ENCODE results near the gene DNAJA4.
A peak's percentile ranks its signal among the peaks of the same experiment; 100 is the strongest.

DNAJA4 gene

GRCh38 chr15:78321786-78322185, 57.4 kb downstream of the DNAJA4 start:
- H3K9me3 ChIP-seq (ENCODE audit: control insufficient read depth, insufficient read depth, low read length): no peaks in the 10 kb centered on the region
- H3K4me3 ChIP-seq (ENCODE audit: low read depth, low read length): no peak overlapping the region
- H3K36me3 ChIP-seq (ENCODE audit: control insufficient read depth, insufficient read depth, low read length): no peaks in the 10 kb centered on the region
- H3K27me3 ChIP-seq (ENCODE audit: control insufficient read depth, insufficient read depth, low read length): no peaks in the 10 kb centered on the region
- peaks cover 7% of the 10 kb centered on the region for H3K4me1 ChIP-seq (ENCODE audit: control insufficient read depth, insufficient read depth, low read length)
- H3K9ac ChIP-seq (ENCODE audit: low read depth, low read length): peak overlapping the region; percentile 24

GRCh38 chr15:78322243-78322642, 57.9 kb downstream of the DNAJA4 start:
- H3K9me3 ChIP-seq (ENCODE audit: control insufficient read depth, insufficient read depth, low read length): no peaks in the 10 kb centered on the region
- H3K9ac ChIP-seq (ENCODE audit: low read depth, low read length): peak overlapping the region; percentile 3
- no peaks in the 10 kb centered on the region for H3K36me3 ChIP-seq (ENCODE audit: control insufficient read depth, insufficient read depth, low read length)
- peaks cover 5% of the 10 kb centered on the region for H3K4me1 ChIP-seq (ENCODE audit: control insufficient read depth, insufficient read depth, low read length)
- H3K4me3 ChIP-seq (ENCODE audit: low read depth, low read length): no peak overlapping the region
- H3K27me3 ChIP-seq (ENCODE audit: control insufficient read depth, insufficient read depth, low read length): no peaks in the 10 kb centered on the region

DNA sequence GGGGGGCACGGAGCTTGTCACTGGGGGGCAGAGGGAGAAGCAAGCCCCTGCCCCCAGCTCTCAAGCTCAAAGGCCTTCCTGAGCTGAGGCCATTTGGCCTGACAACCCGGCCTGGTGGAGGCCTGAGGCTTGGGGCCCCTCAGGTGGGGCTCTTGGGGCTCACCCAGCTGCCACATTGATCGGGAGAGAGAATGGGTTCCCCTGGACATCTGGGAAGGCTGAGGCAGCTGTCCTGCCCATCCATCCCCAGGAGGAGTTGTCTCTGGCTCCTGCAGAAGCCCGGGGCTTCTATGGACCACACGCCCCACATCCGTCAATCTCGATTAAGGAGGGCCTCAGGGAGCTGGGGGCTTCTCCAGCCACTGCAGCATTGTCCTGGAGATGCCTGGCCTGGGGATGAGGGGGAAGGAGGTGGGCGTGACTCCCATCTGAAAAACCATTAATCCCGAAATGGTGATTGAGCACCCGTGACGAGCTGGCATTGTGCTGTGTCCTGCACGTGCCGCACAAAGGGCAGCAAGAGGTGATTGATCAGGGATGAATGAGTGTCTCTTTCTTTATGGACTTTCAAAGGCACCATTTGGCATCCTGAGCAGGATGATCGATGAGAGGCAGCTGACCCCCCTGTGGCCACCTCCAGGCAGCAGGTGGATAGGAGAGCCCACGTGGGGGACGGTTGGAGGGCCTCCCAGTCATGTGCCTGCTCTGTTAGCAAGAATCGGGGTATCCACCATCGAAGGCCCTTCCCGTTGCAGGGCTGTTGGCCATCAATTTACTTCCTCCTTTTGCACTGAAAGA, 58.6 kb downstream of the DNAJA4 start:
- H3K4me3 ChIP-seq (ENCODE audit: low read depth, low read length): no peak overlapping the region
- H3K27me3 ChIP-seq (ENCODE audit: control insufficient read depth, insufficient read depth, low read length): no peaks in the 10 kb centered on the region
- H3K9me3 ChIP-seq (ENCODE audit: control insufficient read depth, insufficient read depth, low read length): no peaks in the 10 kb centered on the region
- peaks cover 5% of the 10 kb centered on the region for H3K4me1 ChIP-seq (ENCODE audit: control insufficient read depth, insufficient read depth, low read length)
- no peaks in the 10 kb centered on the region for H3K36me3 ChIP-seq (ENCODE audit: control insufficient read depth, insufficient read depth, low read length)
- no peak overlapping the region for H3K9ac ChIP-seq (ENCODE audit: low read depth, low read length)

DNA sequence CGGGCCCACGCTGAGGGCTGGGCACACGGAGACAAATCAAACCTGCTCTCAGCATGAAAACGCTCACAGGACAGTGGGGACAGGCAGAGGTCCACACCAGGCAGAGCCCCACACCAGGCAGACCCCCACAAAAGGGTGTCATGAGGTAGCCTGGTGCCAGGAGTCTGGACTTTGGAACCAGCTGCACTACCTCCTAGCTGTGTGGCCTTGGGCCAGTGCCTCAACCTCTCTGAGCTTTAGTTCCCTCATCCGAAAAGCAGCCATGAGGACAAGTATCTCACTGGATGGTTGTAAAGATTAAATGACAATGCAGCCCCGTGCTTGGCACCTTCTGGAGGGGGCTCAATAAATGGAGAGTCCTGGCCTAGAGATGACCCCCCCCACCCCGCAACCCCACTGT, 59.3 kb downstream of the DNAJA4 start:
- Histone ChIP-seq H3K4me1 (ENCODE audit: control insufficient read depth, insufficient read depth, low read length) (peaks cover 5% of the 10 kb centered on the region), H3K9ac (ENCODE audit: low read depth, low read length) (no peak overlapping the region), H3K9me3 (ENCODE audit: control insufficient read depth, insufficient read depth, low read length) (no peaks in the 10 kb centered on the region), H3K36me3 (ENCODE audit: control insufficient read depth, insufficient read depth, low read length) (no peaks in the 10 kb centered on the region), H3K4me3 (ENCODE audit: low read depth, low read length) (no peak overlapping the region), H3K27me3 (ENCODE audit: control insufficient read depth, insufficient read depth, low read length) (no peaks in the 10 kb centered on the region)

GRCh38 chr15:78324144-78324543, 59.8 kb downstream of the DNAJA4 start:
- Histone ChIP-seq H3K27me3 (ENCODE audit: control insufficient read depth, insufficient read depth, low read length) (no peaks in the 10 kb centered on the region), H3K9ac (ENCODE audit: low read depth, low read length) (no peak overlapping the region), H3K4me3 (ENCODE audit: low read depth, low read length) (no peak overlapping the region), H3K36me3 (ENCODE audit: control insufficient read depth, insufficient read depth, low read length) (no peaks in the 10 kb centered on the region), H3K4me1 (ENCODE audit: control insufficient read depth, insufficient read depth, low read length) (peaks cover 5% of the 10 kb centered on the region), H3K9me3 (ENCODE audit: control insufficient read depth, insufficient read depth, low read length) (no peaks in the 10 kb centered on the region)

DNA sequence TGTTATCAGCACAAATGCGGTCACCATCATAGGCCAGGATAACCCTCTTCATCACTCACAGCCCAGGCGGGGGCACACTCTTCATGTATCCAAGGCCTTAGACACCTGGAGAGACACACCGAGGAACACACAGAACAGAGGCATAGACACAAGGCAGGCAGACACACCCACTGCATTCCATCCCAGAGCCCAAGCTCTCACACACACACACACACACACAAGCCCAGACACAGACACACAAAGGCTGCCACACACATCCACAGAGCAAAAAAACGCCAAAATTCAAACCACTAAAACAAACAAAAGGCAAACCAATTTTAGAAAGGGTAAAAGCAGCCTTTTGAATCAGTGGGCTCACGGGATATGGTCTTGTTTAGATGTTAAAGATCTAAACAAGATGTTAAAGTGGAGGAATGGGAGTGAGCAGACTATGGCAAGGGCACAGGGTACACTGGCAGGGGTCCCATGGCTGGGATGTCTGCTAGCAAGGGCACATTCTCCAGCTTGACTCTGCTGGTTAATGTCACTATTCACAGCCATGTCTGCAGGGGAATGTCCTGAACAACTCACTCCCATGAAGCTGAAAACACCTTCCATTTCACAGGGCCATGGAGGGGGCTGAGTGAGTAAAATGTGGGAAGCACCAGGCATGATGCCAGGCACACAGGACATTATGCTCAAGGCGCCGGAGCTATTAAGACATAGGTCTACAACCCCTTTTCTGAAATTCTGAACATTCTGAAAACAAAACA, 60.9 kb downstream of the DNAJA4 start:
- Histone ChIP-seq H3K36me3 (ENCODE audit: control insufficient read depth, insufficient read depth, low read length) (no peaks in the 10 kb centered on the region), H3K4me3 (ENCODE audit: low read depth, low read length) (no peak overlapping the region), H3K27me3 (ENCODE audit: control insufficient read depth, insufficient read depth, low read length) (no peaks in the 10 kb centered on the region), H3K9me3 (ENCODE audit: control insufficient read depth, insufficient read depth, low read length) (no peaks in the 10 kb centered on the region), H3K4me1 (ENCODE audit: control insufficient read depth, insufficient read depth, low read length) (peaks cover 5% of the 10 kb centered on the region), H3K9ac (ENCODE audit: low read depth, low read length) (no peak overlapping the region)

- Histone ChIP-seq H3K9me3 (ENCODE audit: control insufficient read depth, insufficient read depth, low read length) (no peaks in the 10 kb centered on the region), H3K36me3 (ENCODE audit: control insufficient read depth, insufficient read depth, low read length) (no peaks in the 10 kb centered on the region), H3K9ac (ENCODE audit: low read depth, low read length) (no peak overlapping the region), H3K27me3 (ENCODE audit: control insufficient read depth, insufficient read depth, low read length) (no peaks in the 10 kb centered on the region), H3K4me1 (ENCODE audit: control insufficient read depth, insufficient read depth, low read length) (peaks cover 4% of the 10 kb centered on the region), H3K4me3 (ENCODE audit: low read depth, low read length) (no peak overlapping the region)
Measured at GRCh38 chr15:78327466-78327865, 63.1 kb downstream of the DNAJA4 start.

DNA sequence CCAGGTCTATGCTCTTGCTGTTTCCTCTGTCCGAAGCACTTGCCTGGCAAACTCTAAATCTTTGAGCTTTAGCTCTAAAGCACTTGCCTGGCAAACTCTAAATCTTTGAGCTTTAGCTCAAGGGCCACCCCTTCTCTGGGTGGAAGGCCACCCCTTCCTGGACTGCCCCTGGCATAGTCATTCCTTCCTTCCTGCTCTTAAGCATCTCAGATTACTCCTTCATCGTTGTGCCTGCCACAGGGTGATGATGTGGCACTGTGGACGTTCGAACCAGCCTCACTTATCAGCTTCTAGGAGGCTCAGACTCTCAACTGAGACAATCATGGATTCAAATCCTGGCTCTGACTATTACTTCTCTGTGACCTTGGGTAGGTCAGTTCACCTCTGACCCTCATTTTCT, 65.3 kb downstream of the DNAJA4 start:
- no peak overlapping the region for H3K9ac ChIP-seq (ENCODE audit: low read depth, low read length)
- H3K36me3 ChIP-seq (ENCODE audit: control insufficient read depth, insufficient read depth, low read length): no peaks in the 10 kb centered on the region
- H3K4me1 ChIP-seq (ENCODE audit: control insufficient read depth, insufficient read depth, low read length): peaks cover 4% of the 10 kb centered on the region
- H3K4me3 ChIP-seq (ENCODE audit: low read depth, low read length): no peak overlapping the region
- no peaks in the 10 kb centered on the region for H3K9me3 ChIP-seq (ENCODE audit: control insufficient read depth, insufficient read depth, low read length)
- no peaks in the 10 kb centered on the region for H3K27me3 ChIP-seq (ENCODE audit: control insufficient read depth, insufficient read depth, low read length)

Data from iPS-15b (cell line).